Lung microvascular endothelial cell (primary cell): Measurements from ENCODE around the gene SDF4. TPM values are rescaled to one million over a fixed set of nuclear protein-coding genes. Genes with fewer than 3 reads are reported as not detected.

ENCODE experiments used
- DNase-seq, 2 donors: peaks; one replicate each; pipeline versions ENCODE4 v3.0.0 to v3.0.0-alpha.2; 2010; ENCODE audit warnings: low read depth in 2 of 2
- total RNA-seq: library from RNA; depleted of rRNA; stranded (reverse); fragments of >200 nt; gene quantifications from 2 replicates; pipeline ENCODE4 v1.2.1, GENCODE V29; 2014

Gene SDF4
- total RNA-seq, 1 donor from 2014 or later: 93.5 TPM

DNA sequence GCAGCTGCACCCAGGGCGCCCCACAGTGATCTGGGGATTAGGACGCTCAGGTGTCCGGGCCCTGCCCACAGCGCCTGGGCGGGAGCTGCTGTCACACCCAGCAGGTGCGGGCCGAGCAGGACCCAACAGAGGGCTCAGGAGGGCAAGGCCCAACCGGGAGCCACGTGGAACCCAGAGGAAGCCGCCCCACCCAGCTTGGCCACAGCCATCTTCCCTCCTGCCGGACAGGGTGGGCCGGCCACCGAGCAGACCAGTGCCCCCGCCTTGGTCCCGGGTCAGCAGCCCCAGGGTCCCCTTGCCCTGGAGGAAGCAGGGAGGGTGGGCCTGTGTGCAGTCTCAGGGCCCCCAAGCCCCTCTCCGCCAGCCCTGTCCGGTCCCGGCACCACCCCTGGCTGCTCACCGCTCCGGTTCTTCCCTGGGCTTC is 64.4 kb downstream of the SDF4 start:
- DNase-seq: no peak

Other genes starting within 250 kb of the SDF4 start
- gene PERM1, start 249.9 kb downstream of the SDF4 start, total RNA-seq: not detected in 2 replicates
- gene HES4, start 231.9 kb downstream of the SDF4 start, total RNA-seq: 23.3 and 24.8 TPM in 2 replicates
- gene ISG15, start 218.5 kb downstream of the SDF4 start, total RNA-seq: 109 TPM in 2 replicates
- 35.7 and 53.8 TPM in 2 replicates for gene AGRN, start 211.9 kb downstream of the SDF4 start, total RNA-seq
- gene RNF223, start 157.7 kb downstream of the SDF4 start, total RNA-seq: not detected in 2 replicates
- gene C1orf159, start 115.9 kb downstream of the SDF4 start, total RNA-seq: 4.8 and 5.2 TPM in 2 replicates
- not detected in 2 replicates for gene TTLL10, start 58.1 kb downstream of the SDF4 start, total RNA-seq
- gene TNFRSF18, start 25.4 kb downstream of the SDF4 start, total RNA-seq: 0.22 and 0.60 TPM in 2 replicates
- gene TNFRSF4, start 17.8 kb downstream of the SDF4 start, total RNA-seq: 1.5 and 4.2 TPM in 2 replicates
- gene B3GALT6, start 236 bp upstream of the SDF4 start, total RNA-seq: 14.8 and 30.4 TPM in 2 replicates
- gene C1QTNF12, start 14.7 kb upstream of the SDF4 start, total RNA-seq: 0.20 and 0.22 TPM in 2 replicates
- gene UBE2J2, start 41.9 kb upstream of the SDF4 start, total RNA-seq: 28.1 and 34.9 TPM in 2 replicates
- gene SCNN1D, start 48.4 kb upstream of the SDF4 start, total RNA-seq: under 0.01 and 0.20 TPM in 2 replicates
- 10.0 and 14.7 TPM in 2 replicates for gene ACAP3, start 75.9 kb upstream of the SDF4 start, total RNA-seq
- gene PUSL1, start 76.6 kb upstream of the SDF4 start, total RNA-seq: 6.9 and 8.1 TPM in 2 replicates
- gene INTS11, start 92.7 kb upstream of the SDF4 start, total RNA-seq: 44.9 and 50.4 TPM in 2 replicates
- 10.7 and 16.3 TPM in 2 replicates for gene CPTP, start 92.8 kb upstream of the SDF4 start, total RNA-seq
- under 0.01 and 0.20 TPM in 2 replicates for gene TAS1R3, start 99.3 kb upstream of the SDF4 start, total RNA-seq
- gene DVL1, start 117.4 kb upstream of the SDF4 start, total RNA-seq: 19.4 and 39.7 TPM in 2 replicates
- gene MXRA8, start 126.6 kb upstream of the SDF4 start, total RNA-seq: 0.20 and 0.44 TPM in 2 replicates
- gene AURKAIP1, start 143.2 kb upstream of the SDF4 start, total RNA-seq: 83.2 and 87.7 TPM in 2 replicates
- gene CCNL2, start 167.3 kb upstream of the SDF4 start, total RNA-seq: 36.0 and 57.9 TPM in 2 replicates
- 79.8 and 90.2 TPM in 2 replicates for gene MRPL20, start 175.3 kb upstream of the SDF4 start, total RNA-seq
- under 0.01 and 0.22 TPM in 2 replicates for gene ANKRD65, start 189.3 kb upstream of the SDF4 start, total RNA-seq
- 2.2 and 5.0 TPM in 2 replicates for gene VWA1, start 203.7 kb upstream of the SDF4 start, total RNA-seq
- under 0.01 TPM in 2 replicates for gene ATAD3C, start 217.7 kb upstream of the SDF4 start, total RNA-seq
- gene ATAD3B, start 239.8 kb upstream of the SDF4 start, total RNA-seq: 13.5 and 19.4 TPM in 2 replicates